Sigmoid colon (tissue), 7 donors: ENCODE measurements around the gene L1TD1. TPM values are rescaled to one million over a fixed set of nuclear protein-coding genes. Genes with fewer than 3 reads are reported as not detected.

Source experiments
- DNase-seq: peaks from one replicate; pipeline ENCODE4 v3.0.0-alpha.2; 2019
- H3K27ac ChIP-seq, 4 donors: fragments of 200-600 bp; sonication (generic); one replicate each; pipeline ENCODE4 v1.5.1; 2016 to 2019; ENCODE audit warnings: mild to moderate bottlenecking in 1 of 4
- H3K27me3 ChIP-seq, 3 donors: fragments of 200-600 bp; sonication (generic); one replicate each; pipeline ENCODE4 v1.5.1; 2019; ENCODE audit warnings: mild to moderate bottlenecking in 1 of 3
- H3K36me3 ChIP-seq, 4 donors: fragments of 200-600 bp; sonication (generic); one replicate each; pipeline ENCODE4 v1.5.1; 2016 to 2019
- H3K4me1 ChIP-seq, 4 donors: fragments of 200-600 bp; sonication (generic); one replicate each; pipeline ENCODE4 v1.5.1; 2017 to 2019
- H3K4me3 ChIP-seq, 4 donors: fragments of 200-600 bp; sonication (generic); one replicate each; pipeline ENCODE4 v1.5.1; 2017 to 2019; ENCODE audit warnings: mild to moderate bottlenecking in 2 of 4, moderate library complexity in 1 of 4
- H3K9me3 ChIP-seq, 4 donors: fragments of 200-600 bp in 3 of 4; sonication (generic) in 3 of 4; one replicate each; pipeline versions ENCODE4 v1.5.1 to v1.6.1; 2013 to 2019
- EP300 ChIP-seq, 4 donors: sonication (generic); formaldehyde crosslinking; IDR thresholded peaks; one replicate each; pipeline ENCODE4 v1.6.1; 2017; ENCODE audit warnings: antibody characterized with exemption in 4 of 4
- POLR2A ChIP-seq, 2 donors: fragments of 450-650 bp; IDR thresholded peaks; one replicate each; pipeline ENCODE4 v1.6.1; 2016; ENCODE audit warnings: antibody characterized with exemption in 2 of 2, mild to moderate bottlenecking in 2 of 2, moderate library complexity in 2 of 2
- POLR2AphosphoS5 ChIP-seq, 4 donors: sonication (generic); formaldehyde crosslinking; IDR thresholded peaks; one replicate each; pipeline ENCODE4 v1.6.1; 2017; ENCODE audit warnings: antibody characterized with exemption in 4 of 4
- WGBS, 2 donors: extraction: QIAGEN DNeasy Blood & Tissue Kit; methylation state at CpG; one replicate each; pipeline ENCODE4 v1.1.7; 2013; 5-methylcytosine and 5-hydroxymethylcytosine counted together
- intact Hi-C: fragments of 100-400 bp; cut with DNase I; formaldehyde crosslinking; loops from one replicate; pipeline ENCODE4 v1.15.1; 2023
- polyA plus RNA-seq, 3 donors: library from polyadenylated mRNA; stranded (reverse); fragments of 200-250 nt; gene quantifications; one replicate each; pipeline ENCODE4 v1.2.3, GENCODE V29; 2013
- total RNA-seq, 4 donors: library from RNA; depleted of rRNA; stranded (reverse); fragments of >200 nt; gene quantifications; one replicate each; pipeline ENCODE4 v1.1.0, GENCODE V29; 2016
- TF ChIP-seq, protein P1 (sequence below), 4 experiments: fragments of 450-650 bp in 3 of 4; fragments of 200-600 bp in 1 of 4; IDR thresholded peaks; one replicate each; pipeline ENCODE4 v1.5.1; 2016 to 2019; ENCODE audit warnings: antibody characterized with exemption in 4 of 4, mild to moderate bottlenecking in 3 of 4, moderate library complexity in 2 of 4
- donor health status: healthy with polysubstance abuse.
- donor health status: Bipolar disorder and iron deficiency.
- donor health status: healthy.

Gene L1TD1
- total and polyA plus RNA-seq, 7 donors = under 0.01 to 8.0 (median 1.4) TPM; not detected in 1

DNA sequence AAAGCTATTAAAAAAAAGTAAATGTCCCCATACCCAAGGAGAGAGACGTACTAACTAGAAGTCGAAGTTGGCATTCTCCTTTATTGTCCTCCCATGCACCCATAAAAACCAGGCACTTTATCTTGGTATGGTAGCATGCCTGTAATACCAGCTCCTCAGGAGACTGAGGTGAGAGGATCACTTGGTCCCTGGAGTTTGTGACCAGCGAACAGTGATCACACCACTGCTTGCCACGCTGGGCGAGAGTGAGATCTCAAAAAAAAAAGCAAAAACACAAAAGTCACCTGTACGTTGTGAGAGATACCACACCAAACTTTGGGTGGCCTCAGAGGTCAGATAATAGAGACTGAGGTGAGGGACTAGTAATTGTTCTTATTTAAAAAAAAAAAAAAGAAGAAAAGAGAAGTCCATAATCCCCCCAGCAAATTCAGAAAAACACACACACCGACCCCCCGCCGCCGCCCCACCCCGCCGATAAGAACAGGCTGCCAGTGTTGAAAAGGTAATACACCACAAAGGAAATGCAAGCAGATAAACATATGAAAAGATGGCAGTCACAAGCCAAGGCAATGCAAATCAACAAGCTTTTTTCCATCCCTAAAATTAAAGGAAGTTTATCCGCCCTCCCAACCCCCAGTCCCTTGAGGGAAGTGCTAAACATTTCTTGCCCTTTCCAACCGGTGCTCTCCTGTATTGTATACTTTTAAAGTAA is 3.6 kb downstream of the L1TD1 start:
- H3K9me3 ChIP-seq = no peaks in the 10 kb centered on the region
- H3K4me1 ChIP-seq = no peaks in the 10 kb centered on the region
- H3K27ac ChIP-seq = no peak overlapping the region
- 56 to 69% methylated on average over 14 of the region's 14 CpGs for WGBS, 2 donors
- DNase-seq = no peak
- intact Hi-C loops = no loop called here
- H3K36me3 ChIP-seq = no peaks in the 10 kb centered on the region
- no peak for TF ChIP-seq POLR2AphosphoS5 (IDR thresholded peaks at IDR 0.05)
- no peak for TF ChIP-seq POLR2A (IDR thresholded peaks at IDR 0.05)
- TF ChIP-seq, protein P1, sequence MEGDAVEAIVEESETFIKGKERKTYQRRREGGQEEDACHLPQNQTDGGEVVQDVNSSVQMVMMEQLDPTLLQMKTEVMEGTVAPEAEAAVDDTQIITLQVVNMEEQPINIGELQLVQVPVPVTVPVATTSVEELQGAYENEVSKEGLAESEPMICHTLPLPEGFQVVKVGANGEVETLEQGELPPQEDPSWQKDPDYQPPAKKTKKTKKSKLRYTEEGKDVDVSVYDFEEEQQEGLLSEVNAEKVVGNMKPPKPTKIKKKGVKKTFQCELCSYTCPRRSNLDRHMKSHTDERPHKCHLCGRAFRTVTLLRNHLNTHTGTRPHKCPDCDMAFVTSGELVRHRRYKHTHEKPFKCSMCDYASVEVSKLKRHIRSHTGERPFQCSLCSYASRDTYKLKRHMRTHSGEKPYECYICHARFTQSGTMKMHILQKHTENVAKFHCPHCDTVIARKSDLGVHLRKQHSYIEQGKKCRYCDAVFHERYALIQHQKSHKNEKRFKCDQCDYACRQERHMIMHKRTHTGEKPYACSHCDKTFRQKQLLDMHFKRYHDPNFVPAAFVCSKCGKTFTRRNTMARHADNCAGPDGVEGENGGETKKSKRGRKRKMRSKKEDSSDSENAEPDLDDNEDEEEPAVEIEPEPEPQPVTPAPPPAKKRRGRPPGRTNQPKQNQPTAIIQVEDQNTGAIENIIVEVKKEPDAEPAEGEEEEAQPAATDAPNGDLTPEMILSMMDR (IDR thresholded peaks at IDR 0.05) = no peak
- no peak for TF ChIP-seq EP300 (IDR thresholded peaks at IDR 0.05)
- H3K4me3 ChIP-seq = no peak overlapping the region
- peaks cover 3 to 42% (median 3%) of the 10 kb centered on the region in 3 donors for H3K27me3 ChIP-seq

DNA sequence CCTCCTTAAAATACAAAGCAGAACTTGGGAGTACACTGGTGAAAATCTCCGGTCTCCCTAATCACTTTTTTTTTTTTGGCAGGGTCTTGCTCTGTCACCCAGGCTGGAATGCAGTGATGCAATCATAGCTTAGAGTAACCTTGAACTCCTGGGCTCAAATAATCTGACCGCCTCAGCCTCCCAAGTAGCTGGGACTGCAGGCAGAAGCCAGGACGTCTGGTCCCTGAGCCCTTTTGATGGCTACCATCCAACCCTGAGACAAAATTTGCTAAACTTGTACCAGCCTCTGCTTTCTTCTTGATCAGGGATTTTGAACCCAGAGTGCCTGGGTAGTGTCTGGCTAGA is 4.1 kb downstream of the L1TD1 start:
- 46 to 52% methylated on average over 3 of the region's 3 CpGs for WGBS, 2 donors
- TF ChIP-seq EP300 (IDR thresholded peaks at IDR 0.05) (no peak), POLR2A (IDR thresholded peaks at IDR 0.05) (no peak), POLR2AphosphoS5 (IDR thresholded peaks at IDR 0.05) (no peak)
- TF ChIP-seq, protein P1 (IDR thresholded peaks at IDR 0.05) = no peak
- Histone ChIP-seq H3K27ac (no peak overlapping the region), H3K36me3 (no peaks in the 10 kb centered on the region), H3K27me3 (peaks cover 3 to 37% (median 3%) of the 10 kb centered on the region in 3 donors), H3K4me3 (no peak overlapping the region), H3K9me3 (no peaks in the 10 kb centered on the region), H3K4me1 (no peaks in the 10 kb centered on the region)
- no peak for DNase-seq
- intact Hi-C loops = no loop called here

DNA sequence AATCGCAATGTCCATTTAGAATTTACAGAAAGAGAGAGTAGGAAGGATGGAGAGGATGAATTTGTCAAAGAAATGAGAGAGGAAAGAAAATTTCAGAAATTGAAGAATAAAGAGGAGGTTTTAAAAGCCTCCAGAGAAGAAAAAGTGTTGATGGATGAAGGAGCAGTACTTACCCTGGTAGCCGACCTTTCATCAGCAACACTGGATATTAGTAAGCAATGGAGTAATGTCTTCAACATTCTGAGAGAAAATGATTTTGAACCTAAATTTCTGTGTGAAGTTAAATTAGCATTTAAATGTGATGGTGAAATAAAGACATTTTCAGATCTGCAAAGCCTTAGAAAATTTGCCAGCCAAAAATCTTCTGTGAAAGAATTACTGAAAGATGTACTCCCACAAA is 12.5 kb downstream of the L1TD1 start:
- no peak overlapping the region for H3K4me3 ChIP-seq
- TF ChIP-seq POLR2A (IDR thresholded peaks at IDR 0.05) = no peak
- no peak for TF ChIP-seq POLR2AphosphoS5 (IDR thresholded peaks at IDR 0.05)
- TF ChIP-seq, protein P1 (IDR thresholded peaks at IDR 0.05) = no peak
- no peak for TF ChIP-seq EP300 (IDR thresholded peaks at IDR 0.05)
- intact Hi-C loops = no loop called here
- H3K27ac ChIP-seq = no peak overlapping the region
- WGBS, 2 donors = 95 to 97% methylated on average over 2 of the region's 2 CpGs
- no peak for DNase-seq
- no peaks in the 10 kb centered on the region for H3K4me1 ChIP-seq
- H3K36me3 ChIP-seq = no peaks in the 10 kb centered on the region
- H3K9me3 ChIP-seq = peaks cover 0 to 10% (median 0%) of the 10 kb centered on the region in 4 donors
- H3K27me3 ChIP-seq = no peaks in the 10 kb centered on the region

DNA sequence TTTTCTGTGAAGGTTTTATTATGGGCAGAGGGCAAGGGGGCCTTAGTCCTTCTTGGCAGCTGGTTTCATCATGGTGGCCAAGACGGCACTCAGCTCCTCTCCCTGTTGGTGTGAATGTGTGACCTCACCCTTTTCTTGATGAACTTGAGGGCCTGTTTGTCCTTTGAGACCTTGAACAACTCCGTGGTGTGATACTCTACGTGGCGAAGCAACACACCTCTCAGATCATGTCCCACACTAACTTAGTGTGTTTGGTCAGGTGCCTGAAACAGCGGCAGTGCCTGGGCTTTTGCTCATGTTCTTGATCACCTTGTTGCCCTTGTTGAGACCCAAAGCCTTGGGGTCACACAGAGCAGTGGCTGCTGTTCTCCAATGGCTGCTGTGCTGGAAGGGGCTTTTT is 13.4 kb downstream of the L1TD1 start:
- 96 to 100% methylated on average over 5 of the region's 5 CpGs for WGBS, 2 donors
- DNase-seq = peak; percentile 28

More for the DNA sequence above, 13.4 kb downstream of the L1TD1 start:
- Histone ChIP-seq H3K36me3 (no peaks in the 10 kb centered on the region), H3K4me1 (no peaks in the 10 kb centered on the region), H3K27ac (no peak overlapping the region), H3K4me3 (no peak overlapping the region), H3K27me3 (no peaks in the 10 kb centered on the region), H3K9me3 (peaks cover 0 to 10% (median 0%) of the 10 kb centered on the region in 4 donors)
- TF ChIP-seq, protein P1 (IDR thresholded peaks at IDR 0.05) = no peak
- no peak for TF ChIP-seq EP300 (IDR thresholded peaks at IDR 0.05)
- no peak for TF ChIP-seq POLR2A (IDR thresholded peaks at IDR 0.05)
- no peak for TF ChIP-seq POLR2AphosphoS5 (IDR thresholded peaks at IDR 0.05)
- intact Hi-C loops = no loop called here
